Panc1 (cell line): ENCODE results near the gene RBX1. TPM values are rescaled to one million over a fixed set of nuclear protein-coding genes. Genes with fewer than 3 reads are reported as not detected.

Experiments
- total RNA-seq: library from RNA; stranded (reverse); gene quantifications from one replicate; pipeline ENCODE4 v1.2.1, GENCODE V29; 2021; ENCODE audit not compliant: unreplicated experiment

RBX1 gene
- total RNA-seq, 1 experiment from 2014 or later: 50.7 TPM

Other genes with a start within 250 kb of the RBX1 start
- gene SLC25A17, start 132.0 kb upstream of the RBX1 start, total RNA-seq: 28.9 TPM
- 200 TPM for gene ST13, start 94.7 kb upstream of the RBX1 start, total RNA-seq
- gene XPNPEP3, start 94.2 kb upstream of the RBX1 start, total RNA-seq: 21.0 TPM
- not detected for gene DNAJB7, start 89.3 kb upstream of the RBX1 start, total RNA-seq
- 46.8 TPM for gene EP300, start 141.2 kb downstream of the RBX1 start, total RNA-seq